Measurements from ENCODE around the gene ONECUT3.

DNA sequence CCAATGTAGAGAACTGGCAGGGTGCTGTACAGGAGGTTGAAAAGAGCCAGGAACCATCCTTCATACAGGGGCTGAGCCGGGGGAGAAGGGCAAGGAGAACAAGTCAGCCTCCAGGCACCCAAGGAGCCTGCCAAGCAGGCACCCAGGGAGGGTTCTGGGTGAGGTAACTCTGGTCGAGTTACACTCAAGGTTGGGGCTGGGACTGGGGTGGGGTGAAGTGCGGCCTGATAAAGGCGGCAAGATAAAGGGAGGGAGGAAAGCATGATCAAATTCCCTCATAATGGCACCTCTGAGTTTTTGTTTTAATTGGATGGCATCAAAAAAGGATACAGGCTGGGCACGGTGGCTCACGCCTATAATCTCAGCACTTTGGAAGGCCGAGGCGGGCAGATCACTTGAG lies 33.8 kb downstream of the ONECUT3 start:
- no peak for TF ChIP-seq LARP7 (IDR thresholded peaks at IDR 0.05)
- TF ChIP-seq, protein P1, sequence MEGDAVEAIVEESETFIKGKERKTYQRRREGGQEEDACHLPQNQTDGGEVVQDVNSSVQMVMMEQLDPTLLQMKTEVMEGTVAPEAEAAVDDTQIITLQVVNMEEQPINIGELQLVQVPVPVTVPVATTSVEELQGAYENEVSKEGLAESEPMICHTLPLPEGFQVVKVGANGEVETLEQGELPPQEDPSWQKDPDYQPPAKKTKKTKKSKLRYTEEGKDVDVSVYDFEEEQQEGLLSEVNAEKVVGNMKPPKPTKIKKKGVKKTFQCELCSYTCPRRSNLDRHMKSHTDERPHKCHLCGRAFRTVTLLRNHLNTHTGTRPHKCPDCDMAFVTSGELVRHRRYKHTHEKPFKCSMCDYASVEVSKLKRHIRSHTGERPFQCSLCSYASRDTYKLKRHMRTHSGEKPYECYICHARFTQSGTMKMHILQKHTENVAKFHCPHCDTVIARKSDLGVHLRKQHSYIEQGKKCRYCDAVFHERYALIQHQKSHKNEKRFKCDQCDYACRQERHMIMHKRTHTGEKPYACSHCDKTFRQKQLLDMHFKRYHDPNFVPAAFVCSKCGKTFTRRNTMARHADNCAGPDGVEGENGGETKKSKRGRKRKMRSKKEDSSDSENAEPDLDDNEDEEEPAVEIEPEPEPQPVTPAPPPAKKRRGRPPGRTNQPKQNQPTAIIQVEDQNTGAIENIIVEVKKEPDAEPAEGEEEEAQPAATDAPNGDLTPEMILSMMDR (IDR thresholded peaks at IDR 0.05 in 2 of 3, conservative IDR thresholded peaks at IDR 0.05 in 1 of 3; ENCODE audit: control insufficient read depth in 2 of 3, extremely low read depth in 1 of 3, insufficient read depth in 1 of 3, low read depth in 3 of 3, low read length in 3 of 3), result no peak
- TF ChIP-seq TAF1 (IDR thresholded peaks at IDR 0.05; ENCODE audit: borderline replicate concordance, low read depth, low read length), result no peak
